Panc1 (cell line): ENCODE data around the gene ASCC1. TPM values are rescaled to one million over a fixed set of nuclear protein-coding genes. Genes with fewer than 3 reads are reported as not detected.

ENCODE experiments used
- ATAC-seq: fragments of 200-7000 bp; cut with Tn5 transposase; 2 replicates; pipeline ENCODE4 v1.9.1; 2020; ENCODE audit warnings: mild to moderate bottlenecking, moderate library complexity
- BruUV-seq: library from RNA; stranded (reverse); fragments of 400-500 nt; replicated peaks from 2 replicates; lab custom pipeline; 2021; lab: Mats Ljungman, UMichigan
- CTCF ChIA-PET: fragments of 300-600 bp; sonication (Branson Sonifier 250); formaldehyde crosslinking; loops from one replicate; lab custom pipeline; 2022; ENCODE audit warnings: antibody characterized with exemption; lab: Charles Lee
- POLR2A ChIA-PET: fragments of 300-600 bp; sonication (Branson Sonifier 250); formaldehyde crosslinking; loops from one replicate; lab custom pipeline; 2022; ENCODE audit warnings: antibody characterized with exemption; lab: Charles Lee
- DNase-seq: peaks from one replicate; pipeline ENCODE4 v3.0.0-alpha.2; 2010; ENCODE audit warnings: low read depth, low spot score
- H3K27ac ChIP-seq: 2 replicates; pipeline ENCODE4 v1.5.1; 2011; ENCODE audit warnings: mild to moderate bottlenecking, low read length, inconsistent platforms
- H3K27me3 ChIP-seq: fragments of 200-500 bp; sonication (Bioruptor generic); 2 replicates; pipeline ENCODE4 v1.6.0; 2014; ENCODE audit warnings: low read length, inconsistent platforms; ENCODE audit not compliant: control insufficient read depth, insufficient read depth
- H3K36me3 ChIP-seq: fragments of 200-500 bp; sonication (Bioruptor generic); 2 replicates; pipeline ENCODE4 v1.5.1; 2014; ENCODE audit warnings: inconsistent platforms, mild to moderate bottlenecking, low read length, moderate library complexity; ENCODE audit not compliant: control insufficient read depth, insufficient read depth
- H3K4me1 ChIP-seq: 2 replicates; pipeline ENCODE4 v1.5.1; 2011; ENCODE audit warnings: inconsistent platforms, mild to moderate bottlenecking, low read length, moderate library complexity; ENCODE audit not compliant: control insufficient read depth, insufficient read depth
- H3K4me3 ChIP-seq, 2 experiments: 2 replicates each; pipeline ENCODE4 v1.5.1; 2011 to 2012; ENCODE audit warnings: low read depth in 2 of 2, low read length in 2 of 2, mild to moderate bottlenecking in 2 of 2, inconsistent platforms in 1 of 2, moderate library complexity in 1 of 2
- H3K9me3 ChIP-seq: fragments of 200-500 bp; sonication (Bioruptor generic); 2 replicates; pipeline ENCODE4 v1.5.1; 2014; ENCODE audit warnings: low read depth, mild to moderate bottlenecking, inconsistent platforms, low read length, moderate library complexity; ENCODE audit not compliant: control insufficient read depth, insufficient read depth
- CTCF ChIP-seq: fragments of 450-650 bp; IDR thresholded peaks from 2 replicates; pipeline ENCODE4 v1.5.1; 2017; ENCODE audit warnings: mild to moderate bottlenecking
- POLR2AphosphoS5 ChIP-seq: IDR thresholded peaks from 2 replicates; pipeline ENCODE4 v1.6.1; 2012; ENCODE audit warnings: mild to moderate bottlenecking, low read depth, low read length, moderate library complexity
- REST ChIP-seq, 2 experiments: IDR thresholded peaks; 2 replicates each; pipeline ENCODE4 v1.6.1; 2011 to 2012; ENCODE audit warnings: low read depth in 2 of 2, control low read depth in 1 of 2, low read length in 1 of 2, mild to moderate bottlenecking in 1 of 2, moderate library complexity in 1 of 2; ENCODE audit not compliant: insufficient read depth in 1 of 2
- SIN3A ChIP-seq: IDR thresholded peaks from 2 replicates; pipeline ENCODE4 v1.6.1; 2012; ENCODE audit warnings: low read depth, mild to moderate bottlenecking, low read length, moderate library complexity, borderline replicate concordance; ENCODE audit not compliant: insufficient read depth
- TCF7L2 ChIP-seq: IDR thresholded peaks from 2 replicates; pipeline ENCODE4 v1.6.1; 2011; ENCODE audit warnings: mild to moderate bottlenecking, low read depth, low read length, inconsistent platforms
- in situ Hi-C: cut with HindIII; loops from 2 replicates; pipeline ENCODE4 v1.10.0; 2016; ENCODE audit warnings: low sequenced_read_pairs, low pct_unique_long_range_greater_than_20kb
- intact Hi-C: fragments of 100-400 bp; cut with micrococcal nuclease; formaldehyde crosslinking; loops from one replicate; pipeline ENCODE4 v1.10.0; 2022; ENCODE audit not compliant: unreplicated experiment
- total RNA-seq: library from RNA; stranded (reverse); gene quantifications from one replicate; pipeline ENCODE4 v1.2.1, GENCODE V29; 2021; ENCODE audit not compliant: unreplicated experiment

ASCC1 gene
- total RNA-seq, 1 experiment from 2014 or later: 114 TPM

- H3K36me3 ChIP-seq: peaks cover 5% of the 10 kb centered on the region; the same call in 1 of the 2 replicates
- DNase-seq (no peak), ATAC-seq (no peak)
- peaks cover 19% of the 10 kb centered on the region for H3K4me1 ChIP-seq
- ChIA-PET POLR2A (interaction anchor here (0.6 kb wide), 1 partner anchor 179 kb away, joined by 3 read pairs; no protein-coding TSS in a partner anchor), CTCF (interaction anchor here (0.7 to 1.1 kb wide), 2 partner anchors 41 to 943 kb away, joined by 3 to 4 read pairs; no protein-coding TSS in a partner anchor)
- no TSS peak for BruUV-seq
- H3K27me3 ChIP-seq: no peaks in the 10 kb centered on the region
- TF ChIP-seq TCF7L2 (no peak), POLR2AphosphoS5 (no peak), SIN3A (no peak), CTCF (no peak)
- intact Hi-C loops: no loop called here
- no peak overlapping the region for H3K4me3 ChIP-seq
- in situ Hi-C loops: no loop called here
- H3K9me3 ChIP-seq: no peaks in the 10 kb centered on the region
- peak overlapping the region; percentile 65 for H3K27ac ChIP-seq
Observed at GRCh38 chr10:72132854-72133253, 83.2 kb downstream of the ASCC1 start.

GRCh38 chr10:72127571-72127970 lies 88.5 kb downstream of the ASCC1 start:
- CTCF ChIA-PET: interaction anchor here (0.6 kb wide), 2 partner anchors 14 to 89 kb away, joined by 3 to 5 read pairs; no protein-coding TSS in a partner anchor
- POLR2A ChIA-PET: interaction anchor here (1.0 kb wide), 1 partner anchor 46 kb away, joined by 3 read pairs; no protein-coding TSS in a partner anchor
- ATAC-seq: no peak
- Histone ChIP-seq H3K27ac (peak overlapping the region; percentile 63), H3K27me3 (no peaks in the 10 kb centered on the region), H3K36me3 (peaks cover 11% of the 10 kb centered on the region; the same call in 1 of the 2 replicates), H3K9me3 (no peaks in the 10 kb centered on the region), H3K4me1 (peaks cover 43% of the 10 kb centered on the region), H3K4me3 (no peak overlapping the region)
- TF ChIP-seq TCF7L2 (no peak), REST (IDR thresholded peaks at IDR 0.05; ENCODE audit: insufficient read depth in 1 of 2, low read depth in 2 of 2, low read length in 1 of 2) (no peak), CTCF (no peak), POLR2AphosphoS5 (no peak)
- no peak for DNase-seq
- no TSS peak for BruUV-seq
- in situ Hi-C loops: no loop called here
- intact Hi-C loops: loop anchor here (10.0 kb wide), 1 partner anchor 77 kb away; no protein-coding TSS in a partner anchor
